Gastrocnemius medialis (tissue), 4 donors: ENCODE measurements around the gene KIAA1217. TPM values are rescaled to one million over a fixed set of nuclear protein-coding genes. Genes with fewer than 3 reads are reported as not detected.

Experiments
- ATAC-seq, 2 donors: fragments of 150-250 bp; one replicate each; pipeline ENCODE4 v1.9.1; 2016
- DNase-seq, 2 donors: peaks; one replicate each; pipeline ENCODE4 v3.0.0-alpha.2; 2019
- H3K27ac ChIP-seq, 4 donors: fragments of 200-600 bp; sonication (generic); 1 replicate in 1 of 4; 2 replicates in 3 of 4; pipeline ENCODE4 v1.5.1; 2016 to 2018; ENCODE audit warnings: mild to moderate bottlenecking in 2 of 4, moderate library complexity in 1 of 4
- H3K27me3 ChIP-seq, 3 donors: fragments of 200-600 bp; sonication (generic) in 2 of 3; 1 replicate in 1 of 3; 2 replicates in 2 of 3; pipeline versions ENCODE4 v1.5.1 to v1.6.0; 2016 to 2019; ENCODE audit warnings: mild to moderate bottlenecking in 1 of 3, moderate library complexity in 1 of 3
- H3K36me3 ChIP-seq, 2 donors: fragments of 200-600 bp; sonication (generic) in 1 of 2; one replicate each; pipeline ENCODE4 v1.5.1; 2017 to 2018
- H3K4me1 ChIP-seq, 2 donors: fragments of 200-600 bp; sonication (generic) in 1 of 2; one replicate each; pipeline ENCODE4 v1.5.1; 2016 to 2017; ENCODE audit warnings: mild to moderate bottlenecking in 2 of 2
- H3K4me3 ChIP-seq, 4 donors: fragments of 200-600 bp; sonication (generic) in 3 of 4; 1 replicate in 1 of 4; 2 replicates in 3 of 4; pipeline ENCODE4 v1.5.1; 2016 to 2019; ENCODE audit warnings: mild to moderate bottlenecking in 2 of 4
- H3K9me3 ChIP-seq, 3 donors: fragments of 200-600 bp; sonication (generic) in 2 of 3; 1 replicate in 1 of 3; 2 replicates in 2 of 3; pipeline ENCODE4 v1.5.1; 2016 to 2019
- POLR2A ChIP-seq, 2 donors: fragments of 450-650 bp; IDR thresholded peaks; one replicate each; pipeline ENCODE4 v1.6.1; 2017; ENCODE audit warnings: antibody characterized with exemption in 2 of 2, mild to moderate bottlenecking in 2 of 2, moderate library complexity in 2 of 2
- in situ Hi-C, 4 donors: fragments of 200-750 bp; cut with MboI; loops; one replicate each; pipeline versions ENCODE4 v1.15.0 to v1.8.0; 2017; ENCODE audit warnings: low sequenced_read_pairs in 4 of 4
- intact Hi-C: fragments of 100-400 bp; cut with DNase I; formaldehyde crosslinking; loops from one replicate; pipeline ENCODE4 v1.15.1; 2023; ENCODE audit warnings: low total_unique reads
- total RNA-seq, 4 donors: library from RNA; depleted of rRNA; stranded (reverse); fragments of >200 nt; gene quantifications; one replicate each; pipeline versions ENCODE4 v1.1.0 to v1.2.3, GENCODE V29; 2016
- TF ChIP-seq, protein P1 (sequence below), 5 experiments: fragments of 450-650 bp in 3 of 5; fragments of 200-600 bp in 2 of 5; sonication (generic) in 2 of 5; IDR thresholded peaks in 4 of 5; conservative IDR thresholded peaks in 1 of 5; 1 replicate in 4 of 5; 2 replicates in 1 of 5; pipeline ENCODE4 v1.5.1; 2016 to 2019; ENCODE audit warnings: antibody characterized with exemption in 5 of 5, mild to moderate bottlenecking in 3 of 5, moderate library complexity in 3 of 5

The KIAA1217 gene
- total RNA-seq, 4 donors from 2014 or later, result 152 to 266 (median 155) TPM

DNA sequence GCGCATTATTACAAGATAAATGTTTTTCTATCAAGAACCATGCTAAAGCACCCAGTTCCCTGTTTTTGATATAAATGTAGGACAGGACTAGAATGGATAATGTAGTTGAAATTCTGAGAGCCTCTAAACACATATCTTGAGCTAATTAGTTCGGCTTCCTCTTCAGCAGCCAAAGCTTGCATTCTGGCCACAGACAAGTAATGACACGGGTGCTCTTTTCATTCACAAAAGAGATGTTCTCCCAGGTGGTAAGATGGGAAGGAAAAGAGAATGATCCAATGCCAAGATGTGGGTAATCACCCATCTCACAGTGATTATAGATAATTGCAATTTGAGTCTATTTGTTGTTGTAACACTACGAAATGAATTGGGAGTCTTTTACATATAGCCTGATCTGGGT, 246.5 kb downstream of the KIAA1217 start:
- TF ChIP-seq, protein P1, sequence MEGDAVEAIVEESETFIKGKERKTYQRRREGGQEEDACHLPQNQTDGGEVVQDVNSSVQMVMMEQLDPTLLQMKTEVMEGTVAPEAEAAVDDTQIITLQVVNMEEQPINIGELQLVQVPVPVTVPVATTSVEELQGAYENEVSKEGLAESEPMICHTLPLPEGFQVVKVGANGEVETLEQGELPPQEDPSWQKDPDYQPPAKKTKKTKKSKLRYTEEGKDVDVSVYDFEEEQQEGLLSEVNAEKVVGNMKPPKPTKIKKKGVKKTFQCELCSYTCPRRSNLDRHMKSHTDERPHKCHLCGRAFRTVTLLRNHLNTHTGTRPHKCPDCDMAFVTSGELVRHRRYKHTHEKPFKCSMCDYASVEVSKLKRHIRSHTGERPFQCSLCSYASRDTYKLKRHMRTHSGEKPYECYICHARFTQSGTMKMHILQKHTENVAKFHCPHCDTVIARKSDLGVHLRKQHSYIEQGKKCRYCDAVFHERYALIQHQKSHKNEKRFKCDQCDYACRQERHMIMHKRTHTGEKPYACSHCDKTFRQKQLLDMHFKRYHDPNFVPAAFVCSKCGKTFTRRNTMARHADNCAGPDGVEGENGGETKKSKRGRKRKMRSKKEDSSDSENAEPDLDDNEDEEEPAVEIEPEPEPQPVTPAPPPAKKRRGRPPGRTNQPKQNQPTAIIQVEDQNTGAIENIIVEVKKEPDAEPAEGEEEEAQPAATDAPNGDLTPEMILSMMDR (IDR thresholded peaks at IDR 0.05 in 4 of 5, conservative IDR thresholded peaks at IDR 0.05 in 1 of 5), result no peak
- no peak for TF ChIP-seq POLR2A (IDR thresholded peaks at IDR 0.05)
- peak overlapping the region; percentile 63 to 80 (median 74) for H3K27ac ChIP-seq
- H3K36me3 ChIP-seq, result no peaks in the 10 kb centered on the region
- no peak for ATAC-seq
- peaks cover 66 to 82% of the 10 kb centered on the region in 2 donors for H3K4me1 ChIP-seq
- in situ Hi-C loops, result no loop called here
- intact Hi-C loops, result no loop called here
- no peak for DNase-seq
- H3K9me3 ChIP-seq, result no peaks in the 10 kb centered on the region
- no peaks in the 10 kb centered on the region for H3K27me3 ChIP-seq
- no peak overlapping the region for H3K4me3 ChIP-seq

- H3K27me3 ChIP-seq, result no peaks in the 10 kb centered on the region
- H3K4me1 ChIP-seq, result peaks cover 64 to 87% of the 10 kb centered on the region in 2 donors
- ATAC-seq (peak in 1 of 2 donors; percentile 12), DNase-seq (no peak)
- intact Hi-C loops (no loop called here), in situ Hi-C loops (no loop called here)
- TF ChIP-seq, protein P1 (IDR thresholded peaks at IDR 0.05 in 4 of 5, conservative IDR thresholded peaks at IDR 0.05 in 1 of 5), result no peak
- TF ChIP-seq POLR2A (IDR thresholded peaks at IDR 0.05), result no peak
- H3K4me3 ChIP-seq, result no peak overlapping the region
- no peaks in the 10 kb centered on the region for H3K36me3 ChIP-seq
- H3K9me3 ChIP-seq, result no peaks in the 10 kb centered on the region
- peak overlapping the region; percentile 63 to 80 (median 74) for H3K27ac ChIP-seq
Measured at GRCh38 chr10:24456322-24456721, 247.4 kb downstream of the KIAA1217 start.

- peak overlapping the region; percentile 63 to 80 (median 74) for H3K27ac ChIP-seq
- no peaks in the 10 kb centered on the region for H3K36me3 ChIP-seq
- in situ Hi-C loops (no loop called here), intact Hi-C loops (loop anchor here (1.0 kb wide), 1 partner anchor 267 kb away; no protein-coding TSS in a partner anchor)
- H3K27me3 ChIP-seq, result no peaks in the 10 kb centered on the region
- H3K4me1 ChIP-seq, result peaks cover 76 to 93% of the 10 kb centered on the region in 2 donors
- DNase-seq, result peak in 1 of 2 donors; percentile 65
- TF ChIP-seq, protein P1 (IDR thresholded peaks at IDR 0.05 in 4 of 5, conservative IDR thresholded peaks at IDR 0.05 in 1 of 5), result no peak
- peak in 1 of 2 donors; percentile 15 for TF ChIP-seq POLR2A (IDR thresholded peaks at IDR 0.05)
- no peaks in the 10 kb centered on the region for H3K9me3 ChIP-seq
- H3K4me3 ChIP-seq, result no peak overlapping the region
- peak; percentile 44 to 76 for ATAC-seq
Measured at GRCh38 chr10:24457661-24458318, 248.9 kb downstream of the KIAA1217 start.

GRCh38 chr10:24459836-24460235, 250.9 kb downstream of the KIAA1217 start:
- peak overlapping the region; percentile 63 to 80 (median 74) for H3K27ac ChIP-seq
- intact Hi-C loops, result no loop called here
- TF ChIP-seq, protein P1 (IDR thresholded peaks at IDR 0.05 in 4 of 5, conservative IDR thresholded peaks at IDR 0.05 in 1 of 5), result no peak
- TF ChIP-seq POLR2A (IDR thresholded peaks at IDR 0.05), result no peak
- H3K4me3 ChIP-seq, result no peak overlapping the region
- ATAC-seq (no peak), DNase-seq (no peak)
- H3K9me3 ChIP-seq, result no peaks in the 10 kb centered on the region
- in situ Hi-C loops, result no loop called here
- peaks cover 86 to 95% of the 10 kb centered on the region in 2 donors for H3K4me1 ChIP-seq
- H3K36me3 ChIP-seq, result no peaks in the 10 kb centered on the region
- H3K27me3 ChIP-seq, result no peaks in the 10 kb centered on the region
